ENCODE measurements around the gene XPO5. TPM values are rescaled to one million over a fixed set of nuclear protein-coding genes. Genes with fewer than 3 reads are reported as not detected.
"Not testable (repeated sequence)": the region's sequence is repeated elsewhere in the genome, so short reads cannot be mapped to it uniquely, and the experiment has no call there.

The XPO5 gene
- total RNA-seq, 1 donor from 2014 or later, result 54.8 TPM

DNA sequence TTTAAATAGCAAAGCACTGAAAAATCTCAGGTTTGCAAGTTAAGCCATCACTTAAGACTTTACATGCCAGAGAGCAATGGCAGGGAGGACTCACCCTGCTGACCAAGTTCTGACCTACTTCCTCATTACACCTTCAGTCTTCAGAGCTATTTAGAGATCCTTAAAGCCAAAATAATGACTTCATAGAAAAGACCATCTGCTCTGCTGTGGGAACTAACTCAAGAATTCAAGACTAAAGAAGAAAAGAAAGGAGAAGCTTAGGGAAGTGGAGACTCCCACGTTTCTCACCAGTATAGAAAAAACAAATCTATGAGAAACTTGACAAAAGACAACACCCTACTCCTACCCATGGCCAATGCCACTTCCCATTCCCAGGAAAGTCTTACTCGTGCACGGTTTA is 28.6 kb downstream of the XPO5 start:
- TF ChIP-seq, protein P1, sequence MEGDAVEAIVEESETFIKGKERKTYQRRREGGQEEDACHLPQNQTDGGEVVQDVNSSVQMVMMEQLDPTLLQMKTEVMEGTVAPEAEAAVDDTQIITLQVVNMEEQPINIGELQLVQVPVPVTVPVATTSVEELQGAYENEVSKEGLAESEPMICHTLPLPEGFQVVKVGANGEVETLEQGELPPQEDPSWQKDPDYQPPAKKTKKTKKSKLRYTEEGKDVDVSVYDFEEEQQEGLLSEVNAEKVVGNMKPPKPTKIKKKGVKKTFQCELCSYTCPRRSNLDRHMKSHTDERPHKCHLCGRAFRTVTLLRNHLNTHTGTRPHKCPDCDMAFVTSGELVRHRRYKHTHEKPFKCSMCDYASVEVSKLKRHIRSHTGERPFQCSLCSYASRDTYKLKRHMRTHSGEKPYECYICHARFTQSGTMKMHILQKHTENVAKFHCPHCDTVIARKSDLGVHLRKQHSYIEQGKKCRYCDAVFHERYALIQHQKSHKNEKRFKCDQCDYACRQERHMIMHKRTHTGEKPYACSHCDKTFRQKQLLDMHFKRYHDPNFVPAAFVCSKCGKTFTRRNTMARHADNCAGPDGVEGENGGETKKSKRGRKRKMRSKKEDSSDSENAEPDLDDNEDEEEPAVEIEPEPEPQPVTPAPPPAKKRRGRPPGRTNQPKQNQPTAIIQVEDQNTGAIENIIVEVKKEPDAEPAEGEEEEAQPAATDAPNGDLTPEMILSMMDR (IDR thresholded peaks at IDR 0.05; ENCODE audit: insufficient read depth, low read length, poor library complexity, severe bottlenecking), result no peak
- Histone ChIP-seq H3K27me3 (ENCODE audit: control insufficient read depth, insufficient read depth, low read length) (no peaks in the 10 kb centered on the region), H3K36me3 (ENCODE audit: control insufficient read depth, insufficient read depth, low read length) (no peaks in the 10 kb centered on the region), H3K4me3 (ENCODE audit: low read depth, low read length) (no peak overlapping the region)
- DNase-seq (ENCODE audit: low read depth), result no peak

DNA sequence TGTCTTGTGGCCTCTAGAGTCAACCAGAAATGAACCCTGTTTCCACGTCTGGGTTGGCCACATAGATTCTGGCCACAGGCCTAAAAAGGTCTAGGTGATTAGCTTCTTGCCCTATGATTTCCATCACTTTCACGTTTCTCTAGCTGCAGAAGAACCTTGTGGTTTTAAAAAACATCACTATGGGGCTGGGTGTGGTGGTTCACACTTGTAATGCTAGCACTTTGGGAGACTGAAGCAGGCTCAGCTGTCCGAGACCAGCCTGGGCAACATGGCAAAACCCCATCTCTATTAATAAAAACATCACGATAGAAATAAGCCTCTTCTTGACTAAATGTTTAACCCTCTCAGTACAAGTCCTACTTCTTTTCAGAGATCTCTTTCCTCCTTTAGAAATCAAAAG is 31.4 kb downstream of the XPO5 start:
- Histone ChIP-seq H3K27me3 (ENCODE audit: control insufficient read depth, insufficient read depth, low read length) (no peaks in the 10 kb centered on the region), H3K36me3 (ENCODE audit: control insufficient read depth, insufficient read depth, low read length) (no peaks in the 10 kb centered on the region), H3K4me3 (ENCODE audit: low read depth, low read length) (no peak overlapping the region)
- TF ChIP-seq, protein P1 (IDR thresholded peaks at IDR 0.05; ENCODE audit: insufficient read depth, low read length, poor library complexity, severe bottlenecking), result no peak
- DNase-seq (ENCODE audit: low read depth), result no peak

DNA sequence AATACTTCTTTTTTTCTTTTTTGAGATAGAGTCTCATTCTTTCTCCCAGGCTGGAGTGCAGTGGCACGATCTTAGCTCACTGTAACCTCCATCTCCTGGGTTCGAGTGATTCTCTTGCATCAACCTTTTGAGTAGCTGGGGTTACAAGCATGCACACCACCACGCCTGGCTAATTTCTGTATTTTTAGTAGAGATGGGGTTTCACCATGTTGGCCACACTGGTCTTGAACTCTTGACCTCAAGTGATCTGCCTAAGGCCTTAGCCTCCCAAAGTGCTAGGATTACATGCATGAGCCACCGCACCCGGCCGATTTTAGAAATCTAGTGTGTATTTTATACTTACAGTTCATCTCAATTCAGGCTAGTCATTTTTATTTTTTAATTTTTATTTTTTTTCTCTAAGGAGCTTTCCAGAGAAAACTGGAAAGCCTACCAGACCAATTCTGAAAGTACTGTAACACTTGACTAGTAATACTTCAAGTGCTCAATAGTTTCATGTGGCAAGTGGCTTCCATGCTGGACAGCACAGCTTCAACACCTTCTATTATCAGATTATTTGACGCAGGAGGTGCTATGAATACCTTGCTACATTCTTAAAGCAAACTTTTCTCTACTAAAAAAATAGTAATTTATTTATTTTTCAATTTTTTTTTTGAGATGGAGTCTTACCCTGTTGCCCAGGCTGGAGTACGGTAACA is 33.9 kb downstream of the XPO5 start:
- TF ChIP-seq, protein P1 (IDR thresholded peaks at IDR 0.05; ENCODE audit: insufficient read depth, low read length, poor library complexity, severe bottlenecking), result no peak
- H3K36me3 ChIP-seq (ENCODE audit: control insufficient read depth, insufficient read depth, low read length), result no peaks in the 10 kb centered on the region
- H3K27me3 ChIP-seq (ENCODE audit: control insufficient read depth, insufficient read depth, low read length), result no peaks in the 10 kb centered on the region
- no peak for DNase-seq (ENCODE audit: low read depth)
- no peak overlapping the region for H3K4me3 ChIP-seq (ENCODE audit: low read depth, low read length)

DNA sequence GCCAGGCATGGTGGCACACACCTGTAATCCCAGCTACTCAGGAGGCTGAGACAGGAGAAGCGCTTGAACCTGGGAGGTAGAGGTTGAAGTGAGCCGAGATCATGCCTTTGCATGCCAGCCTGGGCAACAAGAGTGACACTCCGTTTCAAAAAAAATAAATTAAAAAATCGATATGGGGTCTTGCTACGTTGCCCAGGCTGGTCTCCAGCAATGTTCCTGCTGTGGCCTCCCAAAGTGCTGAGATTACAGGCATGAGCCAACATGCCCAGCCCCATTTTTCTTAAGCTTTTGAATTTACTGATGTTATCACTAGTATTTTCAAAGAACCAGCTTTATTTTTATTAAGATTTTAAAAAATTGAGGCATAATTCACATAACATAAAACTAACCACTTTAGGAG is 35.3 kb downstream of the XPO5 start:
- TF ChIP-seq, protein P1 (IDR thresholded peaks at IDR 0.05; ENCODE audit: insufficient read depth, low read length, poor library complexity, severe bottlenecking), result no peak
- no peaks in the 10 kb centered on the region for H3K36me3 ChIP-seq (ENCODE audit: control insufficient read depth, insufficient read depth, low read length)
- no peak overlapping the region for H3K4me3 ChIP-seq (ENCODE audit: low read depth, low read length)
- no peaks in the 10 kb centered on the region for H3K27me3 ChIP-seq (ENCODE audit: control insufficient read depth, insufficient read depth, low read length)
- DNase-seq (ENCODE audit: low read depth), result no peak

DNA sequence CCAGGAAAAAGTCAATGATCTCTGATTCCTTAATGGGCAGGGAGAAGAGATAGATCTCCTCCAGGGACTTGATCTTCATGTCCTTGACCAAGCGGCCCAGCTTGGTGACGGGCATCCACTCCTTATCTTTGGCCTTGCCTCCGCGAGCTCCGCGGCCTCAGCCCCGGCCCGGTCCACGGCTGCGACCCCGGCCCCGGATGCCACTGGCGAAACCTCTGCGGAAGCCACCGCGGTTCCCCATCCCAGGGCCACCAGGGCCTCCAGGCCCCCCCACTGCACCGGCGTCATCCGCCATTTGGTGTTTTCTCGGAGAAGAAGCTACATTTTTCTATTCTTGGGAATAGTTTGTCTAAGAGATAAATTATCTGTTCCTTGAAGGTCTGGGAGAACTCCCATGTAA is 36.4 kb downstream of the XPO5 start:
- H3K4me3 ChIP-seq (ENCODE audit: low read depth, low read length); H3K27me3 ChIP-seq (ENCODE audit: control insufficient read depth, insufficient read depth, low read length); H3K36me3 ChIP-seq (ENCODE audit: control insufficient read depth, insufficient read depth, low read length); DNase-seq (ENCODE audit: low read depth): not testable (repeated sequence)

DNA sequence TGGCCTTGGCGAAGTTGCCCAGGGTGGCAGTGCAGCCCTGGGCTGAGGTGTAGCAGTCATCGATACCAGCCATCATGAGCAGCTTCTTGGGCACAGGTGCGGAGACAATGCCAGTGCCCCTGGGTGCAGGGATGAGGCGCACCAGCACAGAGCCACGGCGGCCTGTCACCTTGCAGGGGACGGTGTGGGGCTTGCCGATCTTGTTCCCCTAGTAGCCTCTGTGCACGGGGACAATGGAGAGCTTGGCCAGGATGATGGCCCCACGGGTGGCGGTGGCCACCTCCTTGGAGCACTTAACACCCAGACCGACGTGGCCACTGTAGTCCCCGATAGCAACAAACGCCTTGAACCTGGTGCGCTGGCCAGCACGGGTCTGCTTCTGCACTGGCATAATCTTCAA is 36.9 kb downstream of the XPO5 start:
- not testable (repeated sequence) for H3K36me3 ChIP-seq (ENCODE audit: control insufficient read depth, insufficient read depth, low read length); H3K4me3 ChIP-seq (ENCODE audit: low read depth, low read length); DNase-seq (ENCODE audit: low read depth); H3K27me3 ChIP-seq (ENCODE audit: control insufficient read depth, insufficient read depth, low read length)

DNA sequence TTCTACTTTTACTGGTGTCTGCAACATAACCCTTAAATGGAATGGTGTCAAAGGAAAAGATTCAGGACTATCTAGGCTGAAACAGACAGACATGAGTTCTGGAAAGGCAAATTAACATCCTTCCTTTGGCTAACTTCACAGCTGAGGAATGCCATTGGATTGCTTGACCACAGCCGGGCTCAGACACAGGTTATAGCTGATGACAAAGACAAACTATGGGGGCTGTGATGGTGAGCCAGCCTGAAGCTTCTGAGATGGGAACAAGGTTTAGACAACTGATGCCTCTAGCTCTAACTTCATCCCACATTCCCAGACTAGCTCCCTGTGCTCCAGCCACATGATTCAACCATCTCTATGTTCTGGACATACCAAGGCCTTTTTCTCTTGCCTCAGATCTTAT is 43.6 kb downstream of the XPO5 start:
- TF ChIP-seq, protein P1 (IDR thresholded peaks at IDR 0.05; ENCODE audit: insufficient read depth, low read length, poor library complexity, severe bottlenecking), result no peak
- Histone ChIP-seq H3K27me3 (ENCODE audit: control insufficient read depth, insufficient read depth, low read length) (no peaks in the 10 kb centered on the region), H3K36me3 (ENCODE audit: control insufficient read depth, insufficient read depth, low read length) (peaks cover 3% of the 10 kb centered on the region), H3K4me3 (ENCODE audit: low read depth, low read length) (no peak overlapping the region)
- no peak for DNase-seq (ENCODE audit: low read depth)

All from kidney epithelial cell (primary cell).